ENCODE results near the gene GLP2R.
"Not testable (repeated sequence)": the region's sequence is repeated elsewhere in the genome, so short reads cannot be mapped to it uniquely, and the experiment has no call there.

Gene GLP2R

GRCh38 chr17:9900044-9900594 lies 74.4 kb downstream of the GLP2R start:
- DNase-seq, result no peak

- DNase-seq, result no peak
Measured at GRCh38 chr17:9900784-9901183, 75.1 kb downstream of the GLP2R start.

GRCh38 chr17:9902120-9902519 lies 76.4 kb downstream of the GLP2R start:
- DNase-seq, result no peak

- DNase-seq, result no peak
Measured at GRCh38 chr17:9904277-9905077, 78.8 kb downstream of the GLP2R start.

GRCh38 chr17:9905078-9905415 lies 79.3 kb downstream of the GLP2R start, which contains the start of gene RCVRN:
Gene RCVRN (minus strand): TSS chr17:9905271. CDS start chr17:9905180, 91 bp downstream.
- DNase-seq, result no peak

- DNase-seq, result no peak
Measured at GRCh38 chr17:9905902-9906301, 80.2 kb downstream of the GLP2R start.

GRCh38 chr17:9906616-9907015 lies 80.9 kb downstream of the GLP2R start:
- no peak for DNase-seq

GRCh38 chr17:9907131-9907530 lies 81.4 kb downstream of the GLP2R start:
- DNase-seq, result no peak

- DNase-seq, result no peak
Measured at GRCh38 chr17:9907883-9908648, 82.3 kb downstream of the GLP2R start.

GRCh38 chr17:9908649-9909042 lies 82.9 kb downstream of the GLP2R start:
- DNase-seq, result no peak

- no peak for DNase-seq
Measured at GRCh38 chr17:9911089-9911488, 85.4 kb downstream of the GLP2R start.

- DNase-seq, result no peak
Measured at GRCh38 chr17:9912121-9913099, 86.7 kb downstream of the GLP2R start.

GRCh38 chr17:9913476-9913875 lies 87.8 kb downstream of the GLP2R start:
- no peak for DNase-seq

- DNase-seq, result no peak
Measured at GRCh38 chr17:9916108-9916507, 90.4 kb downstream of the GLP2R start.

- DNase-seq, result no peak
Measured at GRCh38 chr17:9917131-9917530, 91.4 kb downstream of the GLP2R start.

- DNase-seq, result no peak
Measured at GRCh38 chr17:9917801-9918200, 92.1 kb downstream of the GLP2R start.

GRCh38 chr17:9918352-9918751 lies 92.6 kb downstream of the GLP2R start:
- no peak for DNase-seq

GRCh38 chr17:9918804-9919352 lies 93.2 kb downstream of the GLP2R start:
- no peak for DNase-seq

GRCh38 chr17:9921216-9921615 lies 95.5 kb downstream of the GLP2R start:
- DNase-seq, result not testable (repeated sequence)

GRCh38 chr17:9922012-9922848 lies 96.5 kb downstream of the GLP2R start:
- DNase-seq, result no peak

GRCh38 chr17:9924735-9925191 lies 99.0 kb downstream of the GLP2R start:
- DNase-seq, result no peak
